HG03521 (cell line): ENCODE measurements around the gene CPNE5.

Source experiments
- ATAC-seq: cut with Tn5 transposase; IDR thresholded peaks from one replicate; pipeline ENCODE4 v1.9.1; 2021; ENCODE audit warnings: mild to moderate bottlenecking, moderate library complexity; ENCODE audit not compliant: unreplicated experiment

CPNE5 gene

GRCh38 chr6:36749829-36750489 is 89.3 kb downstream of the CPNE5 start:
- ATAC-seq, result no peak

DNA sequence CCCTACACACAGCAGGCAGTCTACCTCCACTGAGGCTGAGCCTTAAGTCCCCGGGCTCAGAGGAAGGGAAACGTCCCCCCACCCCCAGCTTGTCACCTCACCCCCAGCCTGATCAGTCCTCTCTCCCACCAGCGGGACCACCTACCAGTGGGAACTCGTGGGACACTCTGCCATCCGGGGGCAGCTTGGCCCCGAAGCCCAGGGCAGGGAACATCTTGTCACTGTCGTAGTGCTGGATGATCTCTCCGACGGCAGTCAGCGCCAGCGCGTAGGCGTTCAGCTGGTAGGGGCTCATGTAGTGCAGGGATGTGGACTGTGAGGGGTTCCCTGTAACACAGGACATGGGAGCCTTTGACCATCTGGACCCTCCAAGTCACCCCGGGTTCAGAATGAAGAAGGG is 93.0 kb downstream of the CPNE5 start:
- no peak for ATAC-seq

DNA sequence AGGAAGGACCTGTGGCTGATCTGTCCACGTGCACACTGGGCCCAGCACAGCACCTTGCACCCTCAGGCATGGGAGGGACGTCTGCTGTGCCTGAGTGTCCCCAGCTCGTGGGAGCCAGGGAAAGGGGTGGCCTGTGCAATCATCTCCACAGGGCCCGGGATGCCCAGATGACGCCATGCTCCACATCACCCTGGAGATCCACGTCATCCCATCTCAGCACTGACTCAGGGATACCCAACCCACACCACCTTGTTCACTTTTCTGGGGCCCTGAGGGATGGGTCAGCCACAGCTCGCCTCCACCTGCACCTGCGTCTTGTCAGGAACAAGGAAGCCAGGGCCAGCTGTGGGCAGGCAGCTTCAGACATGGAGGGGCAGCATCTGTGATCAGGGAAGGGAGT is 93.4 kb downstream of the CPNE5 start:
- ATAC-seq, result no peak

GRCh38 chr6:36745283-36745682 is 94.0 kb downstream of the CPNE5 start:
- ATAC-seq, result no peak

DNA sequence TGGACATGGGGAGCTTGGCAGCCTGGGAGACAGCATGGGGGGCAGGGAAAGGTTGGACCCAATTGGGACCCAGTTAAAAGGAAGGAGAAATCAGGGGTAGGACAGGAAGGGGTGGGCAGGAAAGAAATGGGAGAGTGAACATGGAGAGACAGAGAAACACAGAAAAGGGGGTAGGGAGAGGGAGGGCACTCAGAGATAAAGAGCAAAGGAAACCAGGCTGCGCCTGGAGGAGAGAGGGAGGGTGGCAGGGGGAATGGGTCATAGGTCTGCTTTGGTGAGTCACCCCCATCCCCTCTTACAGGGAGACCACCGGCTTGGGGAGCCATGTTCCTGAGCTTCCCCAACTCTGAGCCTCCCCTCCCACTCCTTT is 95.0 kb downstream of the CPNE5 start:
- ATAC-seq, result no peak

GRCh38 chr6:36743538-36744303 is 95.5 kb downstream of the CPNE5 start:
- ATAC-seq, result no peak

- no peak for ATAC-seq
Observed at GRCh38 chr6:36743032-36743431, 96.2 kb downstream of the CPNE5 start.

- ATAC-seq, result no peak
Observed at GRCh38 chr6:36742146-36742545, 97.1 kb downstream of the CPNE5 start.

DNA sequence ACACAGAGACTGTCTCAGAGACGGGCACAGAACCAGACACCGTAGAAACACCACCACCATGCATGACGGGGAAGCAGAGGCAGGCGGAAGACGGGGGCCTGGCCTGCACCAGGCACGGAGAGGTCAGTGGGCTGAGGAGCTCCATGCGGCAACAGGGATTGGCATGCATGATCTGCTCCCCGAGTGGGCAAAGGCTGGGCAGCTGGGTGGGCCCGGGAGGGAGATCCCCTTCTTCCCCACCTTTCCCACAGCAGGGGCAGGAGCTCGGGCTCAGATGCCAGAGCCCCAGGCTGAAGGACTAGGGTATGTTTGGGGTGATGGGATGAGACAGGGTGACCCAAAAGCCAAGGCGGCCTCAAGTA is 98.4 kb downstream of the CPNE5 start:
- ATAC-seq, result no peak

- no peak for ATAC-seq
Observed at GRCh38 chr6:36739947-36740817, 99.1 kb downstream of the CPNE5 start.

DNA sequence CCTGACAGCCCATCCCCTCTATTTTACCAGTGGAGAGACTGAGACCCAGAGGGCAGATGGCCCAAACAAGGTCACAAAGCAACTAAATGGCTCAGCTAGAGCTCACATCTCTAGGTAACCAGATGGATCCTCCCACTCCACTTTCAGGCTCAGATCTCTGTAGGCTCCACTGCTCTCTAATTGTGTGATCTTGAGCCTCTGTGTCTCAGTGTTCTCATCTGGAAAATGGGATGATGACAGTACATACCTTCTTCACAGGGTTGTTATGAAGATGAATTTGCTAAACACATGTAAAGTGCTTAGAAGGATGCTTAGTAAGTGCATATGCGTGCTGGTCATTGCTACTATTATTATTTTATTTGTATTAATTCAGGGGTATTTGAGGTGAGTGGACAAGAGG is 101.1 kb downstream of the CPNE5 start:
- ATAC-seq, result no peak

- ATAC-seq, result no peak
Observed at GRCh38 chr6:36737043-36737785, 102.0 kb downstream of the CPNE5 start.

DNA sequence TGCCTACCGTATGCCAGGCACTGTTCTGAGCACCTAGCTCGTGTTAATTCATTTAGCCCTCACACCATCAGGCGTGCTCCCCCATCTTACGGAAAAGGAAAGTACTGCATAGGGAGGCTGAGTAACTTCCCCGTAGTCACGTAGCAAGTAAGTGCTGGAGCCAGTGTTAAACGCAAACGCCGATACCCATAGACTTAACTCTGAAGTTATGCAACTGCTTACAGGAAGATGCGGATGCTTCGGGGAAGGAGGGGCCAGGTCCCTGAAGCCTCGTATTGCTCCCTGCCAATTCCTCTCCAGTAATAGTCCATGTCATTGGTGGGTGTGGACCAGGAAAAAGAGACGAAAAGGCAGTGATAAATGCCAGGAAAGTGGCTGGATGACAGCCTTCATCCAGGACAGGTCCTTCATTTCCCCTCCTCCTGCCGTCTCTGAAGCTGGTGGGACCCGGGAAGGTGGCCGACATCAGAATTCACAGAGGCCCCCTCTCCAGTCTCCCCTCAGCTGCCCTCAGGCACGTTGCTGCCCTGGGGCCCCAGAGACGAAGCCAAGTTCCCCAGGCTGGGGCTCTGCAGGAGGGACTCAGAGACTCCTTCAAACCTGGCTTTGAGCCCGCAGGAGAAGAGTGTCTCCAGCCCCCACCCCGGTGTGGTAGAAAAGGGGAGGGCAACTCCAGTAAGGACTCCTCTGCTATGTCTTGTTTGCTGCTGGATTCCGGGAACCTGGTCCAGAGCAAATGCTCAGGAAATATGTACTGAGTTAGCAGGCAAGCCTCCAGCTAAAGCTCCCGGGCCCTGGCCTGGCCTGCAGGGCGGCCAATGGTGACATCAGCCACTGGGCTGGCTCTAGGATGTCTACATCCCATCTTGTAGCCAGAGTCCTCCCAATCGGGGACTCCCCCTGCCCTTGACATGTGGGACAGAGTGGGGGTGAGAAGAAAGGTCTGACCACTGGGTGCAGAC is 103.9 kb downstream of the CPNE5 start:
- ATAC-seq, result no peak

- ATAC-seq, result no peak
Observed at GRCh38 chr6:36734486-36735060, 104.7 kb downstream of the CPNE5 start.

- ATAC-seq, result no peak
Observed at GRCh38 chr6:36733300-36733699, 105.9 kb downstream of the CPNE5 start.

- ATAC-seq, result no peak
Observed at GRCh38 chr6:36731622-36732310, 107.5 kb downstream of the CPNE5 start.

- ATAC-seq, result no peak
Observed at GRCh38 chr6:36730424-36731380, 108.5 kb downstream of the CPNE5 start.

DNA sequence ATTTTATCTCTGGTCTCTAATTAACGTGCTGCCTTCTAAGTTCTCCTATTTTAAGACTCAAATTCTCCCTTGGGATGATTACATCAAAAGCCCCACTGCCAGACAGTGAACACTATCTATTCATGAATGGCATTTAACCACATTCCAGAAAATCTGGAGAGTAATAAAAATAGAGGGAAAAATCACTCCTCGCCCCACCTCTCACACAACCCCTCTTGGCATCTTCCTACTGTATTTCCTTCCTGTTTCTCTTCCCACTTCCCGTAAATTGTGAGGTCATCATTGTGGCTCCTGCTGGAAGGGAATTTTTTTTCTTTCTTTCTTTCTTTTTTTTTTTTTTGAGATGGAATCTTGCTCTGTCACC is 110.1 kb downstream of the CPNE5 start:
- no peak for ATAC-seq
